Endothelial cell of umbilical vein (primary cell): Measurements from ENCODE around the gene RC3H1. TPM values are rescaled to one million over a fixed set of nuclear protein-coding genes. Genes with fewer than 3 reads are reported as not detected.

Experiments
- BruUV-seq: library from RNA; stranded (reverse); fragments of 400-500 nt; replicated peaks from 2 replicates; lab custom pipeline; 2021; lab: Mats Ljungman, UMichigan
- CTCF ChIA-PET: fragments of 300-600, 350-600 bp; sonication (Branson Sonifier 250); formaldehyde crosslinking; loops from one replicate; lab custom pipeline; 2021; ENCODE audit warnings: antibody characterized with exemption, inconsistent platforms; lab: Charles Lee
- POLR2A ChIA-PET: fragments of 300-600, 350-600 bp; sonication (Branson Sonifier 250); formaldehyde crosslinking; loops from one replicate; lab custom pipeline; 2021; ENCODE audit warnings: antibody characterized with exemption, inconsistent platforms; lab: Charles Lee
- DNase-seq: peaks from one replicate; pipeline ENCODE4 v3.0.0-alpha.2; 2011; ENCODE audit warnings: low read depth, low spot score
- FAIRE-seq: peaks from 2 replicates; lab custom pipeline; 2011; peaks lifted over from hg19 to GRCh38; lab: Jason Lieb, UNC
- H2AFZ ChIP-seq: 2 replicates; pipeline ENCODE4 v1.6.0; 2012; ENCODE audit warnings: low read depth, low read length, control low read depth, inconsistent platforms
- H3K27ac ChIP-seq: 2 replicates; pipeline ENCODE4 v1.5.1; 2011; ENCODE audit warnings: low read depth, mild to moderate bottlenecking, control low read depth, low read length, moderate library complexity; ENCODE audit not compliant: insufficient read depth
- H3K27me3 ChIP-seq, 2 experiments: 2 replicates each; pipeline versions ENCODE4 v1.6.0 to v1.6.1; 2011; ENCODE audit warnings: low read length in 2 of 2, mixed read lengths in 1 of 2; ENCODE audit not compliant: control insufficient read depth in 2 of 2, insufficient read depth in 2 of 2
- H3K36me3 ChIP-seq, 2 experiments: 2 replicates in 1 of 2; 3 replicates in 1 of 2; pipeline ENCODE4 v1.5.1; 2011; ENCODE audit warnings: low read length in 2 of 2, mild to moderate bottlenecking in 1 of 2, moderate library complexity in 1 of 2; ENCODE audit not compliant: control insufficient read depth in 2 of 2, insufficient read depth in 2 of 2; ENCODE audit errors: extremely low read depth in 1 of 2
- H3K4me1 ChIP-seq: 3 replicates; pipeline ENCODE4 v1.5.1; 2011; ENCODE audit warnings: mild to moderate bottlenecking, low read length; ENCODE audit not compliant: control insufficient read depth, insufficient read depth; ENCODE audit errors: extremely low read depth
- H3K4me2 ChIP-seq: 2 replicates; pipeline ENCODE4 v1.6.1; 2011; ENCODE audit warnings: low read length, control low read depth, mixed read lengths; ENCODE audit not compliant: insufficient read depth
- H3K4me3 ChIP-seq, 3 experiments: fragments of 200-600 bp in 1 of 3; sonication (generic), shearing (Covaris generic) in 1 of 3; replicated peaks in 1 of 3; 2 replicates each; pipeline ENCODE4 v1.5.1; 2011 to 2016; ENCODE audit warnings: control low read depth in 3 of 3, low read length in 3 of 3, mild to moderate bottlenecking in 2 of 3, inconsistent platforms in 1 of 3, low read depth in 1 of 3, moderate library complexity in 1 of 3; ENCODE audit not compliant: insufficient read depth in 1 of 3
- H3K79me2 ChIP-seq: 2 replicates; pipeline ENCODE4 v1.6.0; 2012; ENCODE audit warnings: low read length, inconsistent platforms; ENCODE audit not compliant: control insufficient read depth, insufficient read depth
- H3K9ac ChIP-seq: replicated peaks from 2 replicates; pipeline ENCODE3; 2011; ENCODE audit warnings: low read length, control low read depth; ENCODE audit not compliant: insufficient read depth; ENCODE audit errors: extremely low read depth
- H3K9me1 ChIP-seq: replicated peaks from 3 replicates; pipeline ENCODE4 v1.6.0; 2011; ENCODE audit warnings: mild to moderate bottlenecking, low read length; ENCODE audit not compliant: control insufficient read depth, insufficient read depth; ENCODE audit errors: extremely low read depth
- H3K9me3 ChIP-seq: replicated peaks from 2 replicates; pipeline ENCODE4 v1.5.1; 2012; ENCODE audit warnings: low read length, inconsistent platforms; ENCODE audit not compliant: control insufficient read depth, insufficient read depth
- H4K20me1 ChIP-seq: replicated peaks from 2 replicates; pipeline ENCODE3; 2011; ENCODE audit warnings: mild to moderate bottlenecking, low read length; ENCODE audit not compliant: control insufficient read depth, insufficient read depth; ENCODE audit errors: extremely low read depth
- EZH2 ChIP-seq: IDR thresholded peaks from 2 replicates; pipeline ENCODE4 v1.6.1; 2012; ENCODE audit warnings: borderline replicate concordance, low read depth, mild to moderate bottlenecking, moderate library complexity, low read length, inconsistent platforms; ENCODE audit not compliant: severe bottlenecking
- FOS ChIP-seq: IDR thresholded peaks from 2 replicates; pipeline ENCODE4 v1.6.1; 2011; ENCODE audit warnings: mild to moderate bottlenecking, low read length, moderate library complexity, borderline replicate concordance; ENCODE audit not compliant: insufficient read depth
- GATA2 ChIP-seq: IDR thresholded peaks from 2 replicates; pipeline ENCODE4 v1.7.0; 2011; ENCODE audit warnings: low read depth, mild to moderate bottlenecking, moderate library complexity, mixed read lengths, low read length; ENCODE audit not compliant: insufficient read length, insufficient read depth
- JUN ChIP-seq: IDR thresholded peaks from 2 replicates; pipeline ENCODE4 v1.6.1; 2011; ENCODE audit warnings: borderline replicate concordance, low read depth; ENCODE audit not compliant: insufficient read length, insufficient read depth
- MYC ChIP-seq: IDR thresholded peaks from one replicate; pipeline ENCODE4 v1.6.1; 2011; ENCODE audit warnings: mild to moderate bottlenecking, low read depth, low read length
- POLR2A ChIP-seq: IDR thresholded peaks from 2 replicates; pipeline ENCODE4 v1.6.1; 2012; ENCODE audit warnings: low read depth, mild to moderate bottlenecking, control low read depth, low read length
- POLR2AphosphoS5 ChIP-seq: IDR thresholded peaks from 2 replicates; pipeline ENCODE4 v1.6.1; 2012; ENCODE audit warnings: low read depth, mild to moderate bottlenecking, control low read depth, low read length, moderate library complexity; ENCODE audit not compliant: insufficient read depth
- dilution Hi-C: fragments of 300-500 bp; cut with MboI; formaldehyde crosslinking; loops from one replicate; pipeline ENCODE4 v1.15.0; 2019; ENCODE audit warnings: low sequenced_read_pairs; ENCODE audit not compliant: extremely low pct_ligation_motif_present
- intact Hi-C: fragments of 100-400 bp; cut with micrococcal nuclease; formaldehyde crosslinking; loops from one replicate; pipeline ENCODE4 v1.10.0; 2022
- polyA plus RNA-seq, 4 experiments: library from polyadenylated mRNA; depleted of rRNA in 3 of 4; stranded (reverse) in 3 of 4; unstranded in 1 of 4; fragments of >200 nt; gene quantifications; 2 replicates each; pipeline versions ENCODE4 v1.2.1 to v1.2.3, GENCODE V29; 2011 to 2012; ENCODE audit warnings: missing spikeins in 1 of 4
- total RNA-seq: library from RNA; stranded (reverse); gene quantifications from 2 replicates; pipeline ENCODE4 v1.2.3, GENCODE V29; 2021
- TF ChIP-seq, protein P1 (sequence below), 2 donors: IDR thresholded peaks; 1 replicate in 1 of 2; 2 replicates in 1 of 2; pipeline ENCODE4 v1.5.1; 2011; ENCODE audit warnings: low read length in 2 of 2, mild to moderate bottlenecking in 2 of 2, moderate library complexity in 2 of 2, control low read depth in 1 of 2, inconsistent platforms in 1 of 2, low read depth in 1 of 2; ENCODE audit not compliant: insufficient read depth in 1 of 2; ENCODE audit errors: extremely low read depth in 1 of 2
- TF ChIP-seq, protein P2 (sequence below): IDR thresholded peaks from 2 replicates; pipeline ENCODE4 v1.6.1; 2011; ENCODE audit not compliant: insufficient read depth, insufficient read length

RC3H1 gene
- total and polyA plus RNA-seq, 2 donors (not counting 3 experiments of a cell fraction or from before 2014, with no cell fraction given) = 7.0 to 41.4 TPM

DNA sequence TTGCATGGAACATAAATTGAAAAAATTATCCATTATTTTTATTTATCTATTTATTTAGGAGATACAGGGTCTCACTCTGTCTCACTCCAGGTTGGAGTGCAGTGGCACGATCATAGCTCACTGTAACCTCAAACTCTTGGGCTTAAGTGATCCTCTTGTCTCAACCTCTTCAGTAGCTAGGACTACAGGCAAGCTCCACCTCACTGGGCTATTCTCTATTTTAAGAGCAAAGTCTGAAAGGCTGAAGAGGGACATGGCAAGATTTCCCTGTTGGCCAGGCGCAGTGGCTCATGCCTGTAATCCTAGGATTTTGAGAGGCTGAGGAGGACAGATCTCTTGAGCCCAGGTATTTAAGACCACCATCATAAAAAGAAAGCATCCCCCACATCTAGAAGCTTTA lies 14.0 kb upstream of the RC3H1 start:
- CTCF ChIA-PET = no interaction called here
- POLR2A ChIA-PET = no interaction called here
- dilution Hi-C loops = no loop called here

More for the DNA sequence above, 14.0 kb upstream of the RC3H1 start:
- DNase-seq = no peak
- H3K4me3 ChIP-seq = no peak overlapping the region
- H3K4me1 ChIP-seq = no peaks in the 10 kb centered on the region
- no peak overlapping the region for H2AFZ ChIP-seq
- TF ChIP-seq MYC (no peak), EZH2 (no peak), POLR2AphosphoS5 (no peak), POLR2A (no peak), GATA2 (no peak), JUN (no peak), FOS (no peak)
- TF ChIP-seq, protein P1, sequence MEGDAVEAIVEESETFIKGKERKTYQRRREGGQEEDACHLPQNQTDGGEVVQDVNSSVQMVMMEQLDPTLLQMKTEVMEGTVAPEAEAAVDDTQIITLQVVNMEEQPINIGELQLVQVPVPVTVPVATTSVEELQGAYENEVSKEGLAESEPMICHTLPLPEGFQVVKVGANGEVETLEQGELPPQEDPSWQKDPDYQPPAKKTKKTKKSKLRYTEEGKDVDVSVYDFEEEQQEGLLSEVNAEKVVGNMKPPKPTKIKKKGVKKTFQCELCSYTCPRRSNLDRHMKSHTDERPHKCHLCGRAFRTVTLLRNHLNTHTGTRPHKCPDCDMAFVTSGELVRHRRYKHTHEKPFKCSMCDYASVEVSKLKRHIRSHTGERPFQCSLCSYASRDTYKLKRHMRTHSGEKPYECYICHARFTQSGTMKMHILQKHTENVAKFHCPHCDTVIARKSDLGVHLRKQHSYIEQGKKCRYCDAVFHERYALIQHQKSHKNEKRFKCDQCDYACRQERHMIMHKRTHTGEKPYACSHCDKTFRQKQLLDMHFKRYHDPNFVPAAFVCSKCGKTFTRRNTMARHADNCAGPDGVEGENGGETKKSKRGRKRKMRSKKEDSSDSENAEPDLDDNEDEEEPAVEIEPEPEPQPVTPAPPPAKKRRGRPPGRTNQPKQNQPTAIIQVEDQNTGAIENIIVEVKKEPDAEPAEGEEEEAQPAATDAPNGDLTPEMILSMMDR (IDR thresholded peaks at IDR 0.05; ENCODE audit: extremely low read depth in 1 of 2, insufficient read depth in 1 of 2, low read depth in 1 of 2, low read length in 2 of 2) = no peak
- TF ChIP-seq, protein P2, sequence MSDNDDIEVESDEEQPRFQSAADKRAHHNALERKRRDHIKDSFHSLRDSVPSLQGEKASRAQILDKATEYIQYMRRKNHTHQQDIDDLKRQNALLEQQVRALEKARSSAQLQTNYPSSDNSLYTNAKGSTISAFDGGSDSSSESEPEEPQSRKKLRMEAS = no peak
- no TSS peak for BruUV-seq
- intact Hi-C loops = no loop called here
- H3K36me3 ChIP-seq = no peaks in the 10 kb centered on the region
- no peak overlapping the region for H3K9ac ChIP-seq
- no peaks in the 10 kb centered on the region for H4K20me1 ChIP-seq
- no peak for FAIRE-seq
- no peak overlapping the region for H3K27ac ChIP-seq
- no peak overlapping the region for H3K4me2 ChIP-seq
- no peaks in the 10 kb centered on the region for H3K9me3 ChIP-seq
- peaks cover 3 to 5% of the 10 kb centered on the region in 2 experiments for H3K27me3 ChIP-seq
- H3K9me1 ChIP-seq = no peaks in the 10 kb centered on the region
- H3K79me2 ChIP-seq = no peaks in the 10 kb centered on the region
